Colonic mucosa (tissue), 4 donors: ENCODE data around the gene LHFPL2. TPM values are rescaled to one million over a fixed set of nuclear protein-coding genes. Genes with fewer than 3 reads are reported as not detected.

Experiments used
- DNase-seq: peaks from one replicate; pipeline ENCODE4 v3.0.0-alpha.2; 2020
- H3K27ac ChIP-seq: fragments of 200-600 bp; one replicate; pipeline ENCODE4 v1.8.0; 2021
- H3K27me3 ChIP-seq: fragments of 200-600 bp; one replicate; pipeline ENCODE4 v1.8.0; 2021
- H3K36me3 ChIP-seq: fragments of 200-600 bp; one replicate; pipeline ENCODE4 v1.8.0; 2021
- H3K4me1 ChIP-seq: fragments of 200-600 bp; one replicate; pipeline ENCODE4 v1.8.0; 2021; ENCODE audit warnings: mild to moderate bottlenecking
- H3K4me3 ChIP-seq: fragments of 200-600 bp; one replicate; pipeline ENCODE4 v1.8.0; 2021
- H3K9ac ChIP-seq, 2 donors: one replicate each; pipeline ENCODE4 v1.7.0; 2013; ENCODE audit warnings: control low read depth in 2 of 2, low read depth in 2 of 2, low read length in 2 of 2
- H3K9me3 ChIP-seq: fragments of 200-600 bp; one replicate; pipeline ENCODE4 v1.8.0; 2021
- intact Hi-C: fragments of 100-400 bp; cut with DNase I; formaldehyde crosslinking; loops from one replicate; pipeline ENCODE4 v1.14.1; 2022
- total RNA-seq, 2 donors: library from RNA; stranded (reverse); fragmentation: NEBNext Ultra II Directional in 1 of 2; extraction: Animal tissue kit (Norgen Biotek cat#: 25700) in 1 of 2; gene quantifications; one replicate each; pipeline ENCODE4 v1.2.1, GENCODE V29; 2021
- TF ChIP-seq, protein P1 (sequence below): fragments of 200-600 bp; IDR thresholded peaks from one replicate; pipeline ENCODE4 v1.8.0; 2022; ENCODE audit warnings: antibody characterized with exemption, mild to moderate bottlenecking
- donor health status: healthy.
- donor health status: DM: no; HTN: no; CAD: no.
- donor health status: DM: no; HTN: no; CAD: no.

LHFPL2 gene
- total RNA-seq, 2 donors from 2014 or later = 35.5 to 39.2 TPM

DNA sequence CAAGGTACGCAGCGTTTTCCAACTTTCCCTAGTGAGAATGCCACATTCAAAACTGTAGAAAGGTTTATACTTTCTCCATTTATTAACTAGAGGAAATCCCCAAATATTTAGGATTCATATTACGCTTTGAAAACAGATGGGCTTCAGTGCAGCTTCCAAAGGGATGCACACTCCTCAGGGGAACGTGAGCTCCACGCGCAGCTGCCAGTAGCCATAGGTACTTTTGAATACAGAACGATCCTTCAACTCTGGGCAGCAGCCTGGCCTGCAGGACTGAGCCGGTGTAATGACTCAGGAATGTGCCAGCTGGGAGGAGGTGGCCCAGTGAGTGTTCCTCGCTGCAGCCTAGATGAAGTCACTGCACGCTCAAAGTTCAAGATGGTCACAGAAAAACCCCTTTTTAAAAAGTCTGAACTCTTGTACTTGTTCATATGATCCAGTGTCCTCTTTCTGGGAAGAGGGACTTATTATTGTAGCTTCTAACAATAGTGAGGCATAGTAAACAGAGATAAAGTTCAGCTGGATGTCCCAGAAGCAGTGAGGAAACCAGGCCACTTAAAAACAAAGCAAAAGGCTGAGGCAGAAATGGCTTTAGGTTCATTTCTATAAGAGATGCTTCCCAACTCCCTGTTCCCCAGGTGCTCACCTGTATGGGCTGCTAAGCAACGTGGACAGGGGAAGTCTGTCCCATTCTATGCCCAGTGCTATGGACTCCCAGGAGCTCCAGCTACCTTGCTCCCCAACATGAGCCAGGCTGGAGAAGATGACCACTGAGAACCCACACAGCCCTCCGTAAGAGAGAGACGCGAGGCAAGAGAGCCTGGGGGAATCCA is 130.0 kb downstream of the LHFPL2 start:
- TF ChIP-seq, protein P1, sequence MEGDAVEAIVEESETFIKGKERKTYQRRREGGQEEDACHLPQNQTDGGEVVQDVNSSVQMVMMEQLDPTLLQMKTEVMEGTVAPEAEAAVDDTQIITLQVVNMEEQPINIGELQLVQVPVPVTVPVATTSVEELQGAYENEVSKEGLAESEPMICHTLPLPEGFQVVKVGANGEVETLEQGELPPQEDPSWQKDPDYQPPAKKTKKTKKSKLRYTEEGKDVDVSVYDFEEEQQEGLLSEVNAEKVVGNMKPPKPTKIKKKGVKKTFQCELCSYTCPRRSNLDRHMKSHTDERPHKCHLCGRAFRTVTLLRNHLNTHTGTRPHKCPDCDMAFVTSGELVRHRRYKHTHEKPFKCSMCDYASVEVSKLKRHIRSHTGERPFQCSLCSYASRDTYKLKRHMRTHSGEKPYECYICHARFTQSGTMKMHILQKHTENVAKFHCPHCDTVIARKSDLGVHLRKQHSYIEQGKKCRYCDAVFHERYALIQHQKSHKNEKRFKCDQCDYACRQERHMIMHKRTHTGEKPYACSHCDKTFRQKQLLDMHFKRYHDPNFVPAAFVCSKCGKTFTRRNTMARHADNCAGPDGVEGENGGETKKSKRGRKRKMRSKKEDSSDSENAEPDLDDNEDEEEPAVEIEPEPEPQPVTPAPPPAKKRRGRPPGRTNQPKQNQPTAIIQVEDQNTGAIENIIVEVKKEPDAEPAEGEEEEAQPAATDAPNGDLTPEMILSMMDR = no peak
- peaks cover 6% of the 10 kb centered on the region for H3K4me1 ChIP-seq

GRCh38 chr5:78515670-78516069 is 132.9 kb downstream of the LHFPL2 start:
- intact Hi-C loops = no loop called here
- H3K9me3 ChIP-seq = no peaks in the 10 kb centered on the region
- TF ChIP-seq, protein P1 = no peak

More for the DNA sequence above, 130.0 kb downstream of the LHFPL2 start:
- no peaks in the 10 kb centered on the region for H3K9me3 ChIP-seq
- H3K27ac ChIP-seq = peak overlapping the region; percentile 68
- H3K36me3 ChIP-seq = no peaks in the 10 kb centered on the region
- no peak overlapping the region for H3K4me3 ChIP-seq
- no peaks in the 10 kb centered on the region for H3K27me3 ChIP-seq
- no peak overlapping the region for H3K9ac ChIP-seq
- intact Hi-C loops = no loop called here
- DNase-seq = no peak

DNA sequence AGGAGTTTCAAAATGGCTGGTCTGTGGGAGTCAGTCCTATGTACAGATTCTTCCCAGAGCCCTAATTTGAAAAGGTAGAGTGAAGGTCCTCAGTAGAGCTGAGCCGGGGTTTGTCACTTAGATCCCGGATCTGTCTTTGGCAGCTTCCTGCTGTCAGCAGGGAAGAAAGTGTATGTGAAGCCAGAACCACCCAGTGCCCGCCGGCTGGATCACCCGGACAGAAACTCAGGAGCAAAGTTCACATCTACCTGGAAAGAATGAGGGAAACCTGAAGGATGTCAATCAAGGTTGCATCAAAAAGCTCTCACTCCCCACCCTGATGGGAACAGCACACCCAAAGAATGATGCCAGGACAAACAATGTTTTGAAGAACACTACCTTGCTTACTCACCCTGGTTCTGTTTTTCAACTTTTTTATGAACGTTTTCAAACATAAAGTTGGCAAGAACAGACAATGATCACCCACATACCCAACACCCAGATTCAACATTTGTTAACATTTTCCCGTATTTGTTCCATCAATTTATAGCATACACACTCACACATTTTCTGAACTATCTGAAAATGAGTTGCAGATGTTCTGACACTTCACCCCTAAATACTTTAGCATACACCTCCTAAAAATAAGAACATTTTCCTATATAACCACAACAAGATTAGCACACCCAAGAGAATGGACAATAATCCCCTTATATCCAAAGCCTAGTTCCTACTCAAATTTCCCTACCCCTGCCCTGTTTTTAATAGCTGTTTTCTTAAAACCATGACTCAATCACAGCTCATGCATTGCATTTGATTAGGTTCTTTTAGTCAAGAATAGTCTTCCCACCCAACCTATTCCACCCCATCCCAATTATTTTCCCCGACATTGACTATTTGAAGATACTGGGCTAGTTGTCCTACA is 133.9 kb downstream of the LHFPL2 start:
- TF ChIP-seq, protein P1 = no peak
- Histone ChIP-seq H3K4me1 (peaks cover 8% of the 10 kb centered on the region), H3K4me3 (no peak overlapping the region), H3K9ac (no peak overlapping the region), H3K27me3 (no peaks in the 10 kb centered on the region), H3K27ac (no peak overlapping the region), H3K36me3 (no peaks in the 10 kb centered on the region), H3K9me3 (no peaks in the 10 kb centered on the region)
- intact Hi-C loops = no loop called here
- no peak for DNase-seq

More at GRCh38 chr5:78515670-78516069, 132.9 kb downstream of the LHFPL2 start:
- H3K4me3 ChIP-seq = no peak overlapping the region
- peaks cover 6% of the 10 kb centered on the region for H3K4me1 ChIP-seq
- H3K27me3 ChIP-seq = no peaks in the 10 kb centered on the region
- no peak overlapping the region for H3K27ac ChIP-seq
- no peak overlapping the region for H3K9ac ChIP-seq
- H3K36me3 ChIP-seq = no peaks in the 10 kb centered on the region
- DNase-seq = no peak

GRCh38 chr5:78513441-78513840 is 135.1 kb downstream of the LHFPL2 start:
- H3K36me3 ChIP-seq = no peaks in the 10 kb centered on the region
- H3K27me3 ChIP-seq = no peaks in the 10 kb centered on the region
- intact Hi-C loops = no loop called here
- no peaks in the 10 kb centered on the region for H3K9me3 ChIP-seq
- DNase-seq = no peak
- no peak overlapping the region for H3K27ac ChIP-seq
- no peak overlapping the region for H3K9ac ChIP-seq
- H3K4me1 ChIP-seq = peaks cover 7% of the 10 kb centered on the region
- H3K4me3 ChIP-seq = no peak overlapping the region
- TF ChIP-seq, protein P1 = no peak

GRCh38 chr5:78512435-78512834 is 136.1 kb downstream of the LHFPL2 start:
- Histone ChIP-seq H3K27ac (no peak overlapping the region), H3K9me3 (no peaks in the 10 kb centered on the region), H3K36me3 (no peaks in the 10 kb centered on the region), H3K9ac (no peak overlapping the region), H3K4me1 (peaks cover 5% of the 10 kb centered on the region), H3K27me3 (no peaks in the 10 kb centered on the region), H3K4me3 (no peak overlapping the region)
- intact Hi-C loops = no loop called here
- no peak for DNase-seq
- TF ChIP-seq, protein P1 = no peak
